SIG-M5 (cell line): ENCODE measurements around the gene MYO3A.

Experiments
- DNase-seq: peaks from one replicate; lab custom pipeline; 2025; lab: John Stamatoyannopoulos, UW

Gene MYO3A, protein sequence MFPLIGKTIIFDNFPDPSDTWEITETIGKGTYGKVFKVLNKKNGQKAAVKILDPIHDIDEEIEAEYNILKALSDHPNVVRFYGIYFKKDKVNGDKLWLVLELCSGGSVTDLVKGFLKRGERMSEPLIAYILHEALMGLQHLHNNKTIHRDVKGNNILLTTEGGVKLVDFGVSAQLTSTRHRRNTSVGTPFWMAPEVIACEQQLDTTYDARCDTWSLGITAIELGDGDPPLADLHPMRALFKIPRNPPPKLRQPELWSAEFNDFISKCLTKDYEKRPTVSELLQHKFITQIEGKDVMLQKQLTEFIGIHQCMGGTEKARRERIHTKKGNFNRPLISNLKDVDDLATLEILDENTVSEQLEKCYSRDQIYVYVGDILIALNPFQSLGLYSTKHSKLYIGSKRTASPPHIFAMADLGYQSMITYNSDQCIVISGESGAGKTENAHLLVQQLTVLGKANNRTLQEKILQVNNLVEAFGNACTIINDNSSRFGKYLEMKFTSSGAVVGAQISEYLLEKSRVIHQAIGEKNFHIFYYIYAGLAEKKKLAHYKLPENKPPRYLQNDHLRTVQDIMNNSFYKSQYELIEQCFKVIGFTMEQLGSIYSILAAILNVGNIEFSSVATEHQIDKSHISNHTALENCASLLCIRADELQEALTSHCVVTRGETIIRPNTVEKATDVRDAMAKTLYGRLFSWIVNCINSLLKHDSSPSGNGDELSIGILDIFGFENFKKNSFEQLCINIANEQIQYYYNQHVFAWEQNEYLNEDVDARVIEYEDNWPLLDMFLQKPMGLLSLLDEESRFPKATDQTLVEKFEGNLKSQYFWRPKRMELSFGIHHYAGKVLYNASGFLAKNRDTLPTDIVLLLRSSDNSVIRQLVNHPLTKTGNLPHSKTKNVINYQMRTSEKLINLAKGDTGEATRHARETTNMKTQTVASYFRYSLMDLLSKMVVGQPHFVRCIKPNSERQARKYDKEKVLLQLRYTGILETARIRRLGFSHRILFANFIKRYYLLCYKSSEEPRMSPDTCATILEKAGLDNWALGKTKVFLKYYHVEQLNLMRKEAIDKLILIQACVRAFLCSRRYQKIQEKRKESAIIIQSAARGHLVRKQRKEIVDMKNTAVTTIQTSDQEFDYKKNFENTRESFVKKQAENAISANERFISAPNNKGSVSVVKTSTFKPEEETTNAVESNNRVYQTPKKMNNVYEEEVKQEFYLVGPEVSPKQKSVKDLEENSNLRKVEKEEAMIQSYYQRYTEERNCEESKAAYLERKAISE (N-terminal part only)

GRCh38 chr10:25933653-25934608 is at the start of gene MYO3A:
MYO3A (plus strand) TSS chr10:25934229; CDS start chr10:25952111, 17,882 bp downstream.
- no peak for DNase-seq

DNA sequence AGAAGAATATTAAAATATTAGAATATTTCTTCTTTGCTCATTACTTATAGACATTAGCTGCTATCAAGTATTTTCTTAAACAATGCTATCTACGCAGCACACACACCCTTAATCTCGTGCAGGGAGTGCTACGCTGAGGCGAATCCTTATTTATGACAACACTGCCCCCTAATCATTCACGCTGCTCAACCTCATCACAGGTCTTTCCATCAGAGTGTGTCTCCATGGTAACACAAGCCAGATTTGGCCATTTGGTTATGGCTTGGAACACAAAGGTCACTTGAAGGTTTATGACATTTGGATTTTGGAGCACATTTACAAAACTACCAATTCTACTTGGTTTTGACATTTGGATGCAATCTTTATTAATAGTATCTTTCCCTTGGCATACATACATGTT is 45.4 kb upstream of the MYO3A start:
- DNase-seq, result no peak

DNA sequence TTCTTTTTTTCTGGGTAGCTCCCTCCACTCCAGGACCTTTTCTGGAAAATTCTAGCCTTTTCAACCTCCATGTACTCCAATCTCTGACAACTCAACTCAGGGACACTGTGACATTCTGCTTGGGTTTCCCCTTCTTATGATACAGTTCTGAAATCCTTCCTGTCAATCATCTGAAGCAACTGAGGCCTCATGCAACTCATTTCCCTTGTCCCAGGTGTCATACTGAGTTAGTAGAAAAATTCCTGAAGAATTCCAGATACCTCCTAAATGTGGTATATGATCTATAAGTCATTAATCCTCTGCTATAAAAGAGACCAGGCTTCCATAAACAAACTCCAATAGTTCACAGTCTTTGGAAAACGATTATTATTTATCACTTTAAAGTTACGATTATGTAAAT is 43.0 kb upstream of the MYO3A start:
- no peak for DNase-seq

- DNase-seq, result no peak
Observed at GRCh38 chr10:25895856-25896255, 38.2 kb upstream of the MYO3A start.

GRCh38 chr10:25896421-25896820 is 37.6 kb upstream of the MYO3A start:
- no peak for DNase-seq

DNA sequence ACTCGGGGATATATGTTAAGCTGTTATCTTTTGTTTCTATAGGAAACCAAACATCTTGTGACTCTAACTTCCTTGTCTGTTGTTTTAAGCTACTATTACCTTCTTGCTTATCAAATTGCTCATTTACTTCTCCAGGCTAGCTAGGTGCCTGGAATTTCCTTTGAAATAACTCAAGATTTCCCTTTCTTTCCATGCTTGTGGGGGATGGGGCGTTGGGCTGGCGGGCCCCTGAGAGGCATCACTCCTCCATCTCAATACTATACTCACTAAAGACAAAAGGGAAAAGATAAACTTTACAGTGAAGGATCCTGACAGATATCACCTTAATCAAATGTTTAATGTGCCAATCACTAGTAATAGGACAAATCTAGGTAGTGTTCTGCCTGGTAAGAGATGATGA is 34.7 kb upstream of the MYO3A start:
- no peak for DNase-seq

- no peak for DNase-seq
Observed at GRCh38 chr10:25901199-25901598, 32.8 kb upstream of the MYO3A start.

DNA sequence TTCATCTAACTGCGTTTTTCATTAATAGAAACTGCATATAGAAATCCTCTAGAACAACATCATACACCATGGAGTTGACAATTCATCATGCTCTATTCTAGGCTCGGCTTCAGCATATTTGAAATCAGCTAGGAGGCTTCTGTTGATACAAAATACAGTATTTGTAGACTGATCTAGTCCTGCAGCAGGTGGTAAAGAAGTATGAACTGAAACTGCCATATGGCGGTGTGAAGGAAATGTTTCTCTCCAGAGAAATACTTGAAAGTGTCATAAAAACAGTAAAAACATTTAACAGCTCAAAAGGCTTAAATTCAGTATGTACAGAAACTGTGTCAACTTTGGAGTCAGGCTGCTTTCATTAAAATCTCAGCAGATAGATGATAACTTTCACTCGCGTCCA is 32.0 kb upstream of the MYO3A start:
- DNase-seq, result no peak

DNA sequence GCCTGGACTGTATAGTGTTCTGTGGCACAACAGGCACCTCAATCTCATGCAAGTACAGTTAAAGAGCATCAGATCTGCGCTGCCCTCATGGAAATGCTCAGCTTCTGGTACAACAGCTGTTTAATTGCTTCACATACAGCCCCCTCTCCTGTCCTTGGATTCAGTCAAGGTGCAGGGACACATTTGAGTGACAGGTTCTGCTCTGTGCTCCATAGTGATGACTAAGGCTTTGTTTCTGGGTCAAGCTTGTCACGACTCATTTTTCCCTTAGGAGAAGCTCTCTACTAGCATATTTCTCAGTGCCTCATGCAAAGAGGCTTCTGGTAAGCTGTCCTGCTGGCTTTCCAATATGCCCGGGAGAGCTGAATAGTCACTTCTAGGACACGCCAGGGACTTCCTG is 26.8 kb upstream of the MYO3A start:
- DNase-seq, result no peak

DNA sequence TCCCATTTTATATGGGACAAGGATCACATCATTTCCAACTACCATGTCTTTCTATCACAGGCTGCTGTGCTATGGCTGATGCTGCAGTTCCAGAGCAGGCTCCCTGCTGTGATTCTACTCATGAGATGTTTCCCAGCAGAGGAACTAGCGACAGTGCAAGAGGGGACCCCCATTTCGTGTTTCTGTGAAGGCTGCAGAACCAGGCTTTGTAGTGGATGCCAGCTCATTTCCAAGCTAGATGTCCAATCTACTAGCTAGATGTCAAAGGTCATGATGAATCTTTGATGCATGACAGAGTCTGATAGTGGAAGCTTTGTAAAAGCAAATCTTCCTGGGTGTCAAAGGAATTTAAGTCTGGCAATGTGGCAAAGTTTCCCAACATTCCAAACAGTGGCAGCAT is 21.2 kb upstream of the MYO3A start:
- DNase-seq, result no peak

DNA sequence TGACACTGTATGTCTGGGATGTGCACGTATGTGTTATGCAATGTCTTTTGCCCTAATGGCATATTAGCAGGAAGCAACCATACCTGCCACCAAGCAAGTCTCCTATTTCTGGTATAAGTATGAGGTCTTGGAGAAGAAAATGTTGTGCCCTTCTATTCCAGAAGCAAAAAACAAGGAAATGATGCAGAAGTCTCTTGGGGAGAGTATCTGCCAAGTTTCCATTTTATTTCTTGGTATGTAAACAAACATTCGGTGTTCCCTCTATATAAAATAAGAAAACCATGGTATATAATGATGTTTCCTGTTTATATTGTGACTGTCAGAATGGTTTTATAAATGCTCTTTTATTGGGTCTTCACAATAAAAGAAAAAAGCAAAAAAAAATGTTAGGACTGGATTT is 19.3 kb upstream of the MYO3A start:
- no peak for DNase-seq

GRCh38 chr10:25934621-25935139 is 651 bp downstream of the MYO3A start:
- DNase-seq, result no peak

GRCh38 chr10:25938405-25938804 is 4.4 kb downstream of the MYO3A start:
- DNase-seq, result no peak

GRCh38 chr10:25944771-25945170 is 10.7 kb downstream of the MYO3A start:
- no peak for DNase-seq

GRCh38 chr10:25952857-25953256 is 18.8 kb downstream of the MYO3A start:
- no peak for DNase-seq

GRCh38 chr10:25954851-25955250 is 20.8 kb downstream of the MYO3A start:
- no peak for DNase-seq

DNA sequence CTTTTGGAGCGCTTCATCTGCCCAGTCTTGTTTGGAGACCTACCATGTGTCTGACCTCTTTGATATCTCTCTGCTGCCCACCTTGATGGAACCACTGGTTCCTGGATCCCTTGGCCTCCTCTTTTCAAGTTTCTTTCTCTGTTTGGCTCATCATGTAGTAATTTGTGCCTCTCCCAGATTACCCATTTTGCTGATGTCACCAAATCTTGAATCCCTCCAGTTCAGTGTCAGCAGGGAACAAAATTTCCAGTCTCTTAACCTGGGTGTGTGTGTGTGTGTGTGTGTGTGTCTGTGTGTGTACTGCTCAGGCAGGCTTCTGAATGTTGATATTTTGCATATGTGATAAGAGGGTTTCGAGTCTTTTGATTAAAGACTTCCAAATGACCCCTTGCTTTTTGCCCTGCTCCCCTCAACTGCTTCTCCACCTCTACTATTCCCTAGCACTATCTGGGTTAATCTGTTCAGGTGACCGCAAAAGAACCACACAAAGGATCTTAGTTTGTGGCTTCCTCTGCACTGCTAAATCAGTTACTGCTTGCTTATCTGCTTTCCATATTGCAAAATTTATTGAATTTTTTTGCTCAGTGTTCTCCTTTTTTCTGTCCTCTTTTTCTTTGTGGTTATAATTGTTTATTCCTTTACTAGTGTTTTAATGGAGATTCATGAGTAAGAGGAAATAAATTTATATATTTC is 25.7 kb downstream of the MYO3A start:
- DNase-seq, result no peak

GRCh38 chr10:25965584-25965983 is 31.6 kb downstream of the MYO3A start:
- DNase-seq, result no peak

DNA sequence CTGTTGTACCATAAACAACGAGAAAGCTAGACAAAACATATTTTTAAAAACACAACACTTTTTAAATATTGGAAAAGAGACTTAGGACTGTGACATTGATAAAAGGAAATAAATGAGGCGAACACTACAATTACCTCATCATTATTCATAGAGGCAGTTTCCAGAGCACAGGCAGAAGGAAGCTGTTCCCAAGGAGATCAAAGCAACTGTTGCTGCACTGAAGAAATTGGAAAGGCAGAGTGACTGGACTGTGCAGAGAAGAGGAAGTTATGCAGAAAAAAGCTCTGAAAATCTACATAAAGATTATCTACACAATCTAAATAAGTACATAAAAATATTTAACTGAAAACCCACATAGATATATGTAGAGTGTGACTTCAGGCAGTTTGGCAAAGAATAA is 32.8 kb downstream of the MYO3A start:
- no peak for DNase-seq

GRCh38 chr10:25972631-25973030 is 38.6 kb downstream of the MYO3A start:
- DNase-seq, result no peak
